H1 (cell line): Measurements from ENCODE around the gene DYSF. TPM values are rescaled to one million over a fixed set of nuclear protein-coding genes. Genes with fewer than 3 reads are reported as not detected.
A peak's percentile ranks its signal among the peaks of the same experiment; 100 is the strongest.

ENCODE experiments used
- CTCF ChIA-PET: fragments of 300-600 bp; sonication (Branson Sonifier 250); formaldehyde crosslinking; loops from one replicate; lab custom pipeline; 2021; ENCODE audit not compliant: partially characterized antibody; lab: Charles Lee
- POLR2A ChIA-PET: fragments of 300-600 bp; sonication (Branson Sonifier 250); formaldehyde crosslinking; loops from one replicate; lab custom pipeline; 2021; ENCODE audit warnings: inconsistent platforms; ENCODE audit not compliant: partially characterized antibody; lab: Charles Lee
- DNase-seq, 2 experiments: peaks; one replicate each; pipeline versions ENCODE4 v3.0.0 to v3.0.0-alpha.2; 2010 to 2022; ENCODE audit warnings: low spot score in 2 of 2, low read depth in 1 of 2, mixed read lengths in 1 of 2
- FAIRE-seq: peaks from 2 replicates; lab custom pipeline; 2011; peaks lifted over from hg19 to GRCh38; lab: Jason Lieb, UNC
- H2AFZ ChIP-seq: 2 replicates; pipeline ENCODE4 v1.8.1; 2012; ENCODE audit warnings: low read length, inconsistent platforms
- H2AK5ac ChIP-seq: 2 replicates; pipeline ENCODE4 v1.6.1; 2013; ENCODE audit warnings: low read depth, low read length
- H2BK120ac ChIP-seq: replicated peaks from 2 replicates; pipeline ENCODE3; 2013; ENCODE audit warnings: low read depth, low read length, inconsistent platforms
- H2BK12ac ChIP-seq: 2 replicates; pipeline ENCODE4 v1.6.1; 2013; ENCODE audit warnings: low read depth, low read length
- H2BK15ac ChIP-seq: 2 replicates; pipeline ENCODE4 v1.6.1; 2013; ENCODE audit warnings: low read length
- H2BK20ac ChIP-seq: 2 replicates; pipeline ENCODE4 v1.6.1; 2013; ENCODE audit warnings: low read length
- H2BK5ac ChIP-seq: 2 replicates; pipeline ENCODE4 v1.6.1; 2013; ENCODE audit warnings: low read depth, low read length
- H3K14ac ChIP-seq: 2 replicates; pipeline ENCODE4 v1.6.1; 2013; ENCODE audit warnings: inconsistent platforms; ENCODE audit not compliant: insufficient read length
- H3K18ac ChIP-seq: 2 replicates; pipeline ENCODE4 v1.6.1; 2013; ENCODE audit warnings: low read length; ENCODE audit errors: extremely low read depth
- H3K23ac ChIP-seq: 2 replicates; pipeline ENCODE4 v1.6.1; 2013; ENCODE audit warnings: inconsistent platforms; ENCODE audit not compliant: insufficient read length
- H3K23me2 ChIP-seq: 2 replicates; pipeline ENCODE4 v1.6.1; 2013; ENCODE audit warnings: low read depth, low read length
- H3K27ac ChIP-seq: 2 replicates; pipeline ENCODE4 v1.6.1; 2011; ENCODE audit warnings: low read depth, low read length, inconsistent platforms
- H3K27me3 ChIP-seq, 4 experiments: replicated peaks in 1 of 4; 1 replicate in 1 of 4; 2 replicates in 3 of 4; pipeline versions ENCODE4 v1.6.1 to v1.8.1; 2011 to 2013; ENCODE audit warnings: low read length in 3 of 4, mild to moderate bottlenecking in 3 of 4, inconsistent platforms in 2 of 4, mixed read lengths in 2 of 4, moderate library complexity in 1 of 4; ENCODE audit not compliant: control insufficient read depth in 3 of 4, insufficient read depth in 3 of 4; ENCODE audit errors: extremely low read depth in 1 of 4
- H3K36me3 ChIP-seq, 4 experiments: 2 replicates each; pipeline versions ENCODE4 v1.6.1 to v1.8.1; 2011 to 2013; ENCODE audit warnings: mild to moderate bottlenecking in 4 of 4, low read length in 3 of 4, moderate library complexity in 2 of 4, control low read depth in 1 of 4, inconsistent platforms in 1 of 4; ENCODE audit not compliant: insufficient read depth in 4 of 4, control insufficient read depth in 2 of 4
- H3K4ac ChIP-seq: replicated peaks from 2 replicates; pipeline ENCODE3; 2013; ENCODE audit warnings: low read length, low read depth, mixed read lengths, inconsistent platforms; ENCODE audit not compliant: insufficient read length
- H3K4me1 ChIP-seq, 4 experiments: replicated peaks in 1 of 4; 1 replicate in 1 of 4; 2 replicates in 3 of 4; pipeline versions ENCODE4 v1.6.1 to v1.8.1; 2011 to 2013; ENCODE audit warnings: low read length in 3 of 4, inconsistent platforms in 2 of 4, mixed read lengths in 1 of 4; ENCODE audit not compliant: insufficient read depth in 4 of 4, control insufficient read depth in 3 of 4
- H3K4me2 ChIP-seq, 2 experiments: 2 replicates each; pipeline versions ENCODE4 v1.6.1 to v1.8.1; 2011 to 2013; ENCODE audit warnings: low read depth in 2 of 2, low read length in 2 of 2, control low read depth in 1 of 2, inconsistent platforms in 1 of 2, mild to moderate bottlenecking in 1 of 2; ENCODE audit not compliant: insufficient read depth in 1 of 2
- H3K4me3 ChIP-seq, 4 experiments: fragments of 200-600, 300-600 bp in 1 of 4; sonication (generic), shearing (Covaris generic), sonication (Bioruptor Twin) in 1 of 4; 2 replicates each; pipeline versions ENCODE4 v1.5.1 to v1.8.1; 2011 to 2016; ENCODE audit warnings: low read length in 4 of 4, low read depth in 3 of 4, control low read depth in 2 of 4, inconsistent platforms in 2 of 4, mild to moderate bottlenecking in 2 of 4, mixed read lengths in 1 of 4, moderate library complexity in 1 of 4; ENCODE audit not compliant: insufficient read depth in 2 of 4; ENCODE audit errors: extremely low read depth in 1 of 4
- H3K56ac ChIP-seq: replicated peaks from 2 replicates; pipeline ENCODE3; 2013; ENCODE audit warnings: low read depth, mild to moderate bottlenecking, mixed read lengths, low read length, inconsistent platforms; ENCODE audit not compliant: insufficient read length
- H3K79me1 ChIP-seq: 2 replicates; pipeline ENCODE4 v1.6.1; 2013; ENCODE audit warnings: low read depth, low read length, control low read depth
- H3K79me2 ChIP-seq, 2 experiments: 2 replicates each; pipeline versions ENCODE4 v1.6.1 to v1.8.1; 2012 to 2013; ENCODE audit warnings: low read length in 2 of 2, mild to moderate bottlenecking in 2 of 2, inconsistent platforms in 1 of 2; ENCODE audit not compliant: insufficient read depth in 2 of 2, control insufficient read depth in 1 of 2
- H3K9ac ChIP-seq, 4 experiments: replicated peaks in 1 of 4; 1 replicate in 1 of 4; 2 replicates in 3 of 4; pipeline versions ENCODE4 v1.6.1 to v1.8.1; 2011 to 2013; ENCODE audit warnings: low read depth in 3 of 4, low read length in 3 of 4, control low read depth in 2 of 4, mild to moderate bottlenecking in 2 of 4, moderate library complexity in 2 of 4, inconsistent platforms in 1 of 4; ENCODE audit errors: extremely low read depth in 1 of 4
- H3K9me3 ChIP-seq, 2 experiments: 2 replicates each; pipeline versions ENCODE4 v1.6.1 to v1.8.1; 2012 to 2013; ENCODE audit warnings: mild to moderate bottlenecking in 2 of 2, moderate library complexity in 2 of 2, control low read depth in 1 of 2, inconsistent platforms in 1 of 2, low read depth in 1 of 2, low read length in 1 of 2, mixed read lengths in 1 of 2; ENCODE audit not compliant: insufficient read depth in 2 of 2
- H4K20me1 ChIP-seq, 2 experiments: replicated peaks in 1 of 2; 2 replicates each; pipeline versions ENCODE3 to v1.8.1; 2011 to 2013; ENCODE audit warnings: inconsistent platforms in 2 of 2, low read length in 2 of 2, mild to moderate bottlenecking in 1 of 2; ENCODE audit not compliant: insufficient read depth in 2 of 2, control insufficient read depth in 1 of 2
- H4K5ac ChIP-seq: 2 replicates; pipeline ENCODE4 v1.6.1; 2013; ENCODE audit warnings: low read length, low read depth, mixed read lengths, inconsistent platforms; ENCODE audit not compliant: insufficient read length
- H4K8ac ChIP-seq: 2 replicates; pipeline ENCODE4 v1.8.0; 2013; ENCODE audit warnings: mild to moderate bottlenecking, moderate library complexity, low read length, inconsistent platforms; ENCODE audit not compliant: insufficient read depth; ENCODE audit errors: extremely low read depth
- H4K91ac ChIP-seq: replicated peaks from 2 replicates; pipeline ENCODE3; 2013; ENCODE audit warnings: low read length, mixed read lengths, inconsistent platforms; ENCODE audit not compliant: insufficient read length
- BACH1 ChIP-seq: IDR thresholded peaks from 2 replicates; pipeline ENCODE4 v1.6.1; 2012; ENCODE audit warnings: low read length, improper control_type of control experiment
- JUN ChIP-seq: IDR thresholded peaks from 2 replicates; pipeline ENCODE4 v1.6.1; 2011; ENCODE audit warnings: low read depth, mild to moderate bottlenecking, improper control_type of control experiment, low read length
- KDM5A ChIP-seq: fragments of 200-600 bp; IDR thresholded peaks from 2 replicates; pipeline ENCODE4 v1.7.1; 2012; ENCODE audit warnings: mild to moderate bottlenecking, low read length, inconsistent platforms, mixed read lengths
- WGBS, 2 experiments: shearing (Covaris generic) in 1 of 2; methylation state at CpG; one replicate each; pipeline versions ENCODE4 v1.1.6 to v1.1.7; 2013 to 2015; ENCODE audit warnings: low lambda C conversion rate in 2 of 2, mixed read lengths in 2 of 2, inconsistent platforms in 1 of 2, low coverage in 1 of 2, missing lambda C conversion rate in 1 of 2; ENCODE audit not compliant: insufficient replicate concordance in 2 of 2, insufficient coverage in 1 of 2, insufficient read length in 1 of 2; ENCODE audit errors: extremely low coverage in 1 of 2, missing lambda C conversion rate in 1 of 2; 5-methylcytosine and 5-hydroxymethylcytosine counted together
- polyA plus RNA-seq, 7 experiments: library from polyadenylated mRNA; depleted of rRNA in 3 of 7; stranded (reverse) in 5 of 7; unstranded in 2 of 7; fragments of >200 nt in 5 of 7; fragments of 200-250 nt in 2 of 7; gene quantifications; 1 replicate in 5 of 7; 2 replicates in 1 of 7; 4 replicates in 1 of 7; pipeline versions ENCODE4 v1.2.1 to v1.2.3, GENCODE V29; 2011 to 2013; ENCODE audit warnings: missing spikeins in 2 of 7, mixed read lengths in 2 of 7
- total RNA-seq: library from RNA; stranded (reverse); fragmentation: NEBNext Ultra II Directional; extraction: Animal tissue kit (Norgen Biotek cat#: 25700); gene quantifications from 2 replicates; pipeline ENCODE4 v1.2.1, GENCODE V29; 2021

DYSF gene
- total and polyA plus RNA-seq, 2 of the 8 experiments (the other 6 are each of a cell fraction or from before 2014, with no cell fraction given), result 5.8 to 7.1 TPM

GRCh38 chr2:71502941-71503738 lies 49.8 kb downstream of the DYSF start:
- H3K56ac ChIP-seq, result no peak overlapping the region
- no peak overlapping the region for H4K91ac ChIP-seq
- H2AFZ ChIP-seq, result no peak overlapping the region
- WGBS, 2 experiments, result 89% methylated on average over 6 of the region's 6 CpGs; no CpG with 5 or more reads in 1 of the 2 experiments
- H3K9ac ChIP-seq, result no peak overlapping the region
- H2BK20ac ChIP-seq, result 0 out of 2 replicates have a peak overlapping the region, but pooled peaks have one; percentile 43
- no peak overlapping the region for H2BK120ac ChIP-seq
- H3K23ac ChIP-seq, result no peak overlapping the region
- FAIRE-seq, result no peak
- peaks cover 0 to 6% (median 1%) of the 10 kb centered on the region in 4 experiments; a peak in 4 of 7 replicates for H3K4me1 ChIP-seq
- H3K36me3 ChIP-seq, result no peaks in the 10 kb centered on the region
- H3K14ac ChIP-seq, result no peak overlapping the region
- H2BK15ac ChIP-seq, result no peak overlapping the region
- H4K5ac ChIP-seq, result no peak overlapping the region
- no peak overlapping the region for H3K27ac ChIP-seq
- ChIA-PET CTCF (interaction anchor here (3.6 to 12.6 kb wide), 3 partner anchors 8 to 55 kb away, joined by 15 to 238 read pairs (median 211); partner anchors contain the start of gene DYSF), POLR2A (interaction anchor here (1.3 kb wide), 1 partner anchor 37 kb away, joined by 4 read pairs; no protein-coding TSS in a partner anchor)
- no peak for DNase-seq
- H3K4me2 ChIP-seq, result no peak overlapping the region
- H3K4ac ChIP-seq, result no peak overlapping the region
- no peak overlapping the region for H2BK12ac ChIP-seq
- no peaks in the 10 kb centered on the region for H3K79me1 ChIP-seq
- H3K4me3 ChIP-seq, result no peak overlapping the region
- H2AK5ac ChIP-seq, result no peak overlapping the region
- no peaks in the 10 kb centered on the region for H3K27me3 ChIP-seq
- no peaks in the 10 kb centered on the region; the same call in 1 of the 2 replicates for H3K23me2 ChIP-seq
- no peak overlapping the region for H4K8ac ChIP-seq
- H3K9me3 ChIP-seq, result no peaks in the 10 kb centered on the region
- H3K18ac ChIP-seq, result no peak overlapping the region; the same call in 1 of the 2 replicates
- no peak overlapping the region for H2BK5ac ChIP-seq
- H3K79me2 ChIP-seq, result no peaks in the 10 kb centered on the region
- H4K20me1 ChIP-seq, result no peaks in the 10 kb centered on the region
- TF ChIP-seq BACH1, result no peak
- no peak for TF ChIP-seq KDM5A
- no peak for TF ChIP-seq JUN
